SJSA1 (cell line): ENCODE measurements around the gene ZNF74. TPM values are rescaled to one million over a fixed set of nuclear protein-coding genes. Genes with fewer than 3 reads are reported as not detected.
"Not testable (repeated sequence)": the region's sequence is repeated elsewhere in the genome, so short reads cannot be mapped to it uniquely, and the experiment has no call there.

Source experiments
- DNase-seq, 2 experiments: peaks; one replicate each; pipeline ENCODE4 v3.0.0-alpha.2; 2015 to 2020; ENCODE audit warnings: low spot score in 2 of 2, low read depth in 1 of 2
- H3K27ac ChIP-seq: fragments of 250-450 bp; sonication (Bioruptor Pico); 2 replicates; pipeline ENCODE4 v1.5.1; 2020; ENCODE audit warnings: mild to moderate bottlenecking, moderate library complexity
- H3K27me3 ChIP-seq: fragments of 250-450 bp; sonication (Bioruptor Pico); replicated peaks from 2 replicates; pipeline ENCODE4 v1.5.1; 2020; ENCODE audit warnings: mild to moderate bottlenecking, moderate library complexity
- H3K36me3 ChIP-seq: fragments of 250-450 bp; sonication (Bioruptor Pico); 2 replicates; pipeline ENCODE4 v1.5.1; 2020; ENCODE audit warnings: mild to moderate bottlenecking
- H3K4me1 ChIP-seq: fragments of 250-450 bp; sonication (Bioruptor Pico); replicated peaks from 2 replicates; pipeline ENCODE4 v1.6.1; 2021; ENCODE audit warnings: mild to moderate bottlenecking
- H3K4me3 ChIP-seq: fragments of 250-450 bp; sonication (Bioruptor Pico); 2 replicates; pipeline ENCODE4 v1.5.1; 2020; ENCODE audit warnings: mild to moderate bottlenecking
- H3K9me3 ChIP-seq: fragments of 250-450 bp; sonication (Bioruptor Pico); replicated peaks from 2 replicates; pipeline ENCODE4 v1.5.1; 2020; ENCODE audit warnings: mild to moderate bottlenecking
- total RNA-seq: library from RNA; depleted of rRNA; stranded (reverse); fragments of >200 nt; shearing (Covaris generic); gene quantifications from 2 replicates; pipeline ENCODE4 v1.2.3, GENCODE V29; 2014; rRNA removed

The ZNF74 gene
- total RNA-seq, 1 experiment from 2014 or later: 11.5 TPM

GRCh38 chr22:20451129-20451778 lies 57.3 kb downstream of the ZNF74 start:
- H3K4me1 ChIP-seq, DNase-seq, H3K9me3 ChIP-seq, H3K27ac ChIP-seq, H3K27me3 ChIP-seq, H3K4me3 ChIP-seq, H3K36me3 ChIP-seq: not testable (repeated sequence)

DNA sequence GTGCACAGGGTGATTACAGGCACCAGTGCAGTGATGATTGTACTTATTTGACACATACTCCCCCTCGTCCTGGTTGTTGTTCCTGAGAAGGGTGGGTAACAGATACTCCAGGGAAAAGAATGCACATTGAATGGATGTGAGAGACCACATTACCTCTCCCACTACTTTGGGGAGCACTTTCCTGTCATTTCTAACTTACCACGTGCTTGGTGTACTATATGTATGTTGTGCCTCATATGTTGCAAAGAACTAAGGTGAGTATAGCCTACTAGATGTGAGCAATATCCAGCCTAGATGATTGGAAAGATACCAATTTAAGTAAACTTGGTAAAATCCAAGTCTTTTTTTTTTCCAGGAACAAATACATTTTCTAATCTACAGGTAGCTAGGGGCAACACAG lies 58.0 kb downstream of the ZNF74 start:
- H3K9me3 ChIP-seq: no peaks in the 10 kb centered on the region
- H3K27me3 ChIP-seq: no peaks in the 10 kb centered on the region
- no peak for DNase-seq
- H3K4me1 ChIP-seq: peaks cover 10% of the 10 kb centered on the region
- peaks cover 8% of the 10 kb centered on the region; the same call in 1 of the 2 replicates for H3K36me3 ChIP-seq
- H3K4me3 ChIP-seq: no peak overlapping the region
- H3K27ac ChIP-seq: no peak overlapping the region

- H3K27me3 ChIP-seq: no peaks in the 10 kb centered on the region
- no peak overlapping the region for H3K4me3 ChIP-seq
- H3K36me3 ChIP-seq: peaks cover 9% of the 10 kb centered on the region; the same call in 1 of the 2 replicates
These were observed 59.3 kb downstream of the ZNF74 start for GRCh38 chr22:20453222-20453621.

DNA sequence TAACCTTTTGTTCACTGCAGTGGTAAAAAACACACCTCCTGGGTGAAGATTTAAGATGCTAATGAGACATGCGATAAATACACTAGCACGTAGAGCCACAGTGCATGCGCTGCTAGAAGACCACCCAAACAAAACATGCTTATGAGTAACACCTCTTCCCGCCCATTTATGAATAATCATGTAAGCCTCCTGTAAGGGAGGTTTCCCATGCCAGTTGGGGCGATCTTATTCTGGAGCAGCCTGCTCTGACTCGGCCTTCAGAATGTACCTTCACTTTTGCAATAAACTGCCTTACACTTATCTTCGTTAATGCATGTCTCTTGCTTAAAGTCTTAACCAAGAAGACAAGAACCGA lies 61.7 kb downstream of the ZNF74 start:
- no peak overlapping the region for H3K4me3 ChIP-seq
- H3K27ac ChIP-seq: no peak overlapping the region
- no peak for DNase-seq
- H3K4me1 ChIP-seq: peaks cover 10% of the 10 kb centered on the region
- no peaks in the 10 kb centered on the region for H3K9me3 ChIP-seq
- peaks cover 13% of the 10 kb centered on the region; the same call in 1 of the 2 replicates for H3K36me3 ChIP-seq
- H3K27me3 ChIP-seq: no peaks in the 10 kb centered on the region

More at GRCh38 chr22:20453222-20453621, 59.3 kb downstream of the ZNF74 start:
- Histone ChIP-seq H3K27ac (no peak overlapping the region), H3K9me3 (no peaks in the 10 kb centered on the region), H3K4me1 (peaks cover 10% of the 10 kb centered on the region)
- no peak for DNase-seq

DNA sequence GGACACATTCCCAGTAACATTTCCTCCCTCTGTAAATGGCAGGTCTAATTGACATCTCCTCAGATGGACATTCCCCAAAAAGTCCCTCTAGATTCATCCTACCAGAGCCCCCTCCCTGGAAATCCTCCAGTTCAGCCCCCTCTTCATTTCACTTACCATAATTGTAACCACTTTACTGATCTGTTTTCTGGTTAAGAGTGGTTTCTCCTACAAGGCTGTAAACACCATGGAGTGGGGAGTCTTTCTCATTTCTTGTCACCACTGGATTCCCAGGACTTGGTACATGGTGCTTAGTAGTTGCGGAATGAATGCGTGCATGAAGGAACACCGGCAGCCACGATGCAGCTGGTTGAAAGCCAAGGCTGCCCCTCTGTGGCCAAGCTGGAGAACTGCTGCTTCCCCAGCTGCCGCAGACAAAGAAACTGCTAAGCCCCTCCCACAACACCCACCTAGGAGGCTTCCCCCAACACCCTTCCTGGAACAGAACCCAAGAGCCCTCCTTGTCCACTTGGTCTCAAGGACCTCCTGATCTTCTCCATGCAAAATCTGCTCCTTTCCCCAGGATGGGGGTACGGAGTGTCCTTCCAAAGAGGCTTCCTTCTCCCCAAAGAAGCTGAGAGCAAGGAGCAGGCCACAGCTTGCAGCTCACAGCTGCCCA lies 62.2 kb downstream of the ZNF74 start:
- Histone ChIP-seq H3K27me3 (no peaks in the 10 kb centered on the region), H3K9me3 (no peaks in the 10 kb centered on the region), H3K4me1 (peaks cover 10% of the 10 kb centered on the region), H3K27ac (no peak overlapping the region), H3K36me3 (peaks cover 13% of the 10 kb centered on the region; the same call in 1 of the 2 replicates), H3K4me3 (no peak overlapping the region)
- peak; percentile 64 to 81 for DNase-seq

GRCh38 chr22:20456722-20457076 lies 62.7 kb downstream of the ZNF74 start:
- no peak overlapping the region for H3K4me3 ChIP-seq
- no peaks in the 10 kb centered on the region for H3K27me3 ChIP-seq
- peaks cover 13% of the 10 kb centered on the region; the same call in 1 of the 2 replicates for H3K36me3 ChIP-seq
- no peak overlapping the region for H3K27ac ChIP-seq
- peaks cover 10% of the 10 kb centered on the region for H3K4me1 ChIP-seq
- no peak for DNase-seq
- H3K9me3 ChIP-seq: no peaks in the 10 kb centered on the region

- no peak for DNase-seq
- Histone ChIP-seq H3K27ac (no peak overlapping the region), H3K36me3 (peaks cover 13% of the 10 kb centered on the region; the same call in 1 of the 2 replicates), H3K4me1 (peaks cover 10% of the 10 kb centered on the region), H3K4me3 (no peak overlapping the region), H3K27me3 (no peaks in the 10 kb centered on the region), H3K9me3 (no peaks in the 10 kb centered on the region)
These were observed 63.7 kb downstream of the ZNF74 start for GRCh38 chr22:20457506-20458240.

Other genes starting within 250 kb of the ZNF74 start
- gene CCDC188, start 243.1 kb upstream of the ZNF74 start, total RNA-seq: 0.16 and 0.84 TPM in 2 replicates
- gene RTN4R, start 125.8 kb upstream of the ZNF74 start, total RNA-seq: 0.05 TPM in 1 of 2 replicates, not detected in the other
- 93.1 and 101 TPM in 2 replicates for gene DGCR6L, start 74.1 kb upstream of the ZNF74 start, total RNA-seq
- 50.5 and 56.5 TPM in 2 replicates for gene SCARF2, start 43.7 kb downstream of the ZNF74 start, total RNA-seq
- gene KLHL22, start 101.6 kb downstream of the ZNF74 start, total RNA-seq: 13.0 and 24.2 TPM in 2 replicates
- gene MED15, start 113.5 kb downstream of the ZNF74 start, total RNA-seq: 17.7 and 40.2 TPM in 2 replicates